GM18517 (cell line): ENCODE data around the gene ASTN1.
"Not testable (repeated sequence)": the region's sequence is repeated elsewhere in the genome, so short reads cannot be mapped to it uniquely, and the experiment has no call there.

ENCODE experiments used
- ATAC-seq: cut with Tn5 transposase; IDR thresholded peaks from one replicate; pipeline ENCODE4 v1.9.1; 2021; ENCODE audit warnings: mild to moderate bottlenecking, moderate library complexity; ENCODE audit not compliant: unreplicated experiment

ASTN1 gene

DNA sequence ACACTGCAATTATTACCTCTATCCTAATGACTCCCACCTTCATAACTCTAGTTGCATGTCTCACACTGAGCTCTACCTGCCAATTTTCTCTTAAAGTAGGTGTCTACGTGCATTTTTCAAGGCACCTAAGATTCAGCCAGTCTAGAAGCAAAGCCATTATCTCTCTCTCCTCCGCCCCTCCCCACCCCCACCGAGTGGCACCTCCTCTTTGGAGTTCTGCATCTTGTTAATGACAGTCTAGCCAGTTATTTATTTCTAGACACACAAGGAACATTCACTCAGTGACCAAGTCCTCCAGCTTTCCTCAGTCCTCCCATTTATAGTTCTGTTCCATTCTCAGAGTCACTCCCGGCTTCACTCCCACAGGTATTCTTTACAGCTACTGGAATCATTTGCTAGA is 47.6 kb downstream of the ASTN1 start:
- no peak for ATAC-seq

DNA sequence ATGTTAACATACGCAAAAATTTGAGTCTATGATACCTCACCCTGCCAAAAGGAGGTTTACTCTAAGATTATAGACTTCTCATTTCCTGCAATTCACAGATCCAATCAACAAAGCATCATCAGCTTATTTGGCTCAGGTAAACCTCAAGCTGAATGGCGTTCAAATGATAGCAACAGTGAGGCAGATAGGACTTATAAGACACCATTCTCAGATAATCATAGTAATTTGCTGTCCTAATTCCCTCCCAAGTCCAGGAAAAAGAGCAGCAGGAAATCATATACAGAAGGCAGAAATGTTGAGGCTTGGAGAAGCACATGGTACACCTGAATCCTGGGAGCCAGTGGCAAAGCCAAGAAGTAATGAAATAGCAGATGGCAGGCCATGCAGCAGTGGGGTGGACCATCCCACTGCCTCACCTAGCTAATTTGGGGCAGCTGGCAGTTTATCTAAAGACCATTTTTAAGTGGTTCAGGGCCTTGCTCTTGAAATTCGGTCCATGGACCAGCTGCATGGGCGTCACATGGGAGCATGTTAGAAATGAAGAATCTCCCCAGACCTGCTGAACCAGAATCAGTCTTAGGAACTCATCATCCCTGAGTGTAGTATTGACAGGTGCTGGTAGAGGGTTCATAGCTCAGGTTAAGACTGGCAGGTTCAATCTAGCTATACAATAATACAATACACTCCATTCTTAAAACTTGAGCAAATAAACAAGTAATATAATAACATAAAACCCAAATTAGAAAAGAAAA is 57.7 kb downstream of the ASTN1 start:
- no peak for ATAC-seq

DNA sequence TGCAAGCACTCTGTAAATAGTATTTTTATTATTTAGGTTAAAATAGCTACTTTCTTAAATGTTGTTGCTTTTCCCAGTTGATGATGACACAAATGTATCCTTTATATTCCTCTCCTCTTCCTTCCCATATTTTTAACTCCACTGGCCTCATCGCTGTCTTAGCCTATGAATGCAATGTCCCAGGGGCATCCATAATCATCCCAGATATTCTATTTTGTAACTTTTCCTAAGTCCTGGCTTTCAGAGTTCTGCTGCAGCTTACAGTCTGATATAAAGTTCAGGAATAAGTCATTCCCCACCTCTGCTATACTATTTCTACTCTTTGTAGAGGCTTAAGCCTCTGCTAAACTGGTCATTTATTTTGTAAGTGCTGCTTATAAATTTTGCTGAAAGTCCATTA is 58.3 kb downstream of the ASTN1 start:
- no peak for ATAC-seq

DNA sequence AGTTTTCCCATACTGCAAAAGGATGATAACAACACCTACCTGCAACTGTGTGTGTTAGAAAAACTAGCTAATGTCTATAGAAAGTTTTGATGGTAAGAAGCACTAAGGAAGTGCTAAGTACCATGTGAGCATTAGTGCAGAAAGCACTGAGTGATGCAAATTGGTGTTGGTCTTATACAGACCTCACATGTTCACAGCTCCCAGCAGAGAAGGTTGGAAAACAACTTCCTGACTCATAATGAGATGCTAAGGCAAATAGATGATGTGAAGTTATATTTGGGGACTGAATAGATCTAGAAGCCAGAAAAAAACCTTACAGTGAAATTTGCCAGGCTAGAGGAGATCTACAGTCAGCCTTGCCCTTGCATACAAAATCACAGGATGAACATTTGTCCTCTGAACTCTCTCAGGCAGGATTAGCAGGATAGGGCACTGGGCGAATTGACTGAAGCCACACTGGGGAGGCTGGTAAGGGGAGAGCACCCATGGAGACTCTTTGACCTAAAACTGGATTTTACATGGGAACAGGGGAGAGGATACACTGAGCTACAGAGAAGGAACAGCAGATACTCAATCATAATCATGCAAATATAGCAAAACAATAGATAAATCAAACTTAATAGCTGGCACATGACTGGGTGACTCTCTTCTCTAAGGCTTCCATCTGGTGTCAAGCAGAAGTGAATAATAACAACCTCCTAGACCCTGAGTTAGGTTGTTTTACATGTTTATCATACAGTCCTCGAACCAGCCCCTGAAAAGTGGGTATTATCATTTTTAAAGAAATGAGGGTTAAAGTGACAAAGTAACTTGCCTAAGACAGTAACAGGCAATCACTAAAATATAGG is 61.3 kb downstream of the ASTN1 start:
- no peak for ATAC-seq

DNA sequence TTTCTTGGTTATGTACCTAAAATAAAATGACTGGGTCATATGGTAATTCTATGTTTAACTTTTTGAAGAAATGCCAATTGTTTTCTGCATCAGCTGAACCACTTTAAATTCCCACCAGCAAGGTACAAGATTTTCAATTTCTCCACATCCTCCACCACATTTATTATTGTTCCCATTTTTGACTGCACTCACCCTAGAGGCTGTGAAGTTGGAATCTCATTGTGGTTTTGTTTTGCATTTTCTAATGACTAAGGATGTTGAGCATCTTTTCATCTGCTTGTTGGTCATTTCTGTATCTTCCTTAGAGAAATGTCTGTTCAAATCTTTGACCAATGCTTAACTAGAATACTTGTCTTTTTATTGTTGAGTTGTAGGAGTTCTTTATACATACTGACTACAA is 72.5 kb downstream of the ASTN1 start:
- no peak for ATAC-seq

DNA sequence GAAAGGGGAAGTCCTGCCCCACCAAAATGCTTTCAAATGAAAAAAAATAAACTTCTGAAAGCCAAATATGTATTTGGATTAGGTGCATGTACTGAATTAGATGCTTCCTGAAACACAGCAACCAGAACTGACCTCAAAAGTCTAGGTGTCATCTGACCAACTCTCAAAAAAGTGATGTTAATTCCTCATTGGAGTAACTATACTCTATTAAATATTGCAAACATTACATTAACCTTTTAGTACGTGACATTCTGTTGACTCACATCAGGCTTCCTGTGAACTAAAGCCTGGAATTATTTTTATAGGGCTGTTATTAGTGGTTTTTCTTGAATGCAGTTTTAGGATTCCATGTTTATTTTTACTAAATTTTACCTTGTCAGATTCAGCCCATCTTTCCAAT is 73.5 kb downstream of the ASTN1 start:
- ATAC-seq: no peak

DNA sequence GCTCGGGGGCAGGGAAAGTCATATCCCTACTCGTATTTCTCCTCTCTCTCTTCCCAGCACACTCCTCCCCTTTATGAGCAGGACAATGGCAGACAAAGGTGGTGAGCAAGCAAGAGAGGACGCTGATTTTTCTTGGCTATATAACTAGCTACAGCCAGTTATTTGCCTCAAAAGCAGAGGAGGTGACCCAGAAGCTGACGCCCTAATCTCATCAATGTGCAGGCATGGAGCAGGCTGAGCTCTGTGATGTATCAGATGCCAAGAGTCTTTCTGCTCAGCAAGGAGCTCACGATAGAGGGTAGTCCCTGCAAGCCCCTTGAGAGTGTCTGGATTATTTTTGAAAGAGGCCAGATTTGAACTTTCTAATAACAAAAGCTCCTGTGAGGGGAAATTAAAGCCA is 75.5 kb downstream of the ASTN1 start:
- no peak for ATAC-seq

DNA sequence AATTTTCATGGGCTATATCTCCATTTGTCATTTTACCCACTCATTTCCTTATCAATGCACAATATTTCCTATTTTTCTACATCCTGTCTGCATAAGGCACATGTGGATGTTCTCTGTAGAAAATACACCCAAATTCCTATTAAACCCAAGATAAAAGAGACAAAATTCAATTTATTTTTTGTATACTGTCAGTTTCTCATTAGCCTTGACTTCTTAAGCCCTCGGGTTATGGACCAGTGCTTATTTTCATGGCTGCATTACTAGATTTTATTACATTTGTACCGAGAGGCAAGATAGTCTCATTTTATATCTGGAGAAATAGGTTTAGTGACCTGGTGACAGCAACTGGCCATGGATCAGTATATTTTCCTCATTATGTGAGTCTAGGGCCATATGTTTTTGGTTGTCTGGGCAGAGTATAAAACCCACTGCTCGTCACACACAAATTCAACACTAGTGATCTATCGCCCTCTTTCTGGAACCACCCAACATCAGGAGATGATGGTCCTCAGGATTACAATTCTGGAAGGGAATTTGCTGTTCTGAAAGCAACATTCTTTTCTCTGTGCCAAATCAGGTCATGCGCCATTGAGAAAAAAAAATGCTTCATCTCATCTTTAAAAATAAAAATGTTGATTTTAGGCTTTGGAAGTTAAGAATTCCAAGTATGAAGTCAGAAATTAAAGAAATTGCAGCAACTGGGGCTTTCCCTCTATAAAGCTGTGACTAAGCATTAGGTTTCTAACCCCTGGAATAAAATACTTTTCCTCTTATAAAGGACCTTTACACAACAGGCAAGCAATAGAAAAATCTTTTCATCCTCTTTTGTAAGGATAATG is 81.4 kb downstream of the ASTN1 start:
- ATAC-seq: no peak

DNA sequence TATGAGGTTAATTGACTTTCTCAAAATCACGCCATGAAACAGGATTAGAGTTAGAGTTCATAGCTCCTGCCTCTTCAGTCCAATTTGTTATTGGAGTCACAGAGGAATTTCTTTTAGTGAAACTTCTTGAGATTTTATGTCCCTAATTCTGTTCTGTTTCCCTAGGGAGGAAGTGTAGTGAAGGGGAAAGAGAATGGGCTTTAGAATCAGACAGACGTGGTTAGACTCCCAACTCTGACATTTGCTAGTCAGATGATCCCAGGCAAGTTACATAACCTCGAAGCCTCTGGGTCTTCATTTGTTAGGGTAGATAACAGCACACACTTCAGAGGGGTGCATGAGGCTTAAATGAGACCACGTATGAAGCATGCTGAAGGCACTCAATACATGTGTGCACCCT is 83.9 kb downstream of the ASTN1 start:
- ATAC-seq: no peak

DNA sequence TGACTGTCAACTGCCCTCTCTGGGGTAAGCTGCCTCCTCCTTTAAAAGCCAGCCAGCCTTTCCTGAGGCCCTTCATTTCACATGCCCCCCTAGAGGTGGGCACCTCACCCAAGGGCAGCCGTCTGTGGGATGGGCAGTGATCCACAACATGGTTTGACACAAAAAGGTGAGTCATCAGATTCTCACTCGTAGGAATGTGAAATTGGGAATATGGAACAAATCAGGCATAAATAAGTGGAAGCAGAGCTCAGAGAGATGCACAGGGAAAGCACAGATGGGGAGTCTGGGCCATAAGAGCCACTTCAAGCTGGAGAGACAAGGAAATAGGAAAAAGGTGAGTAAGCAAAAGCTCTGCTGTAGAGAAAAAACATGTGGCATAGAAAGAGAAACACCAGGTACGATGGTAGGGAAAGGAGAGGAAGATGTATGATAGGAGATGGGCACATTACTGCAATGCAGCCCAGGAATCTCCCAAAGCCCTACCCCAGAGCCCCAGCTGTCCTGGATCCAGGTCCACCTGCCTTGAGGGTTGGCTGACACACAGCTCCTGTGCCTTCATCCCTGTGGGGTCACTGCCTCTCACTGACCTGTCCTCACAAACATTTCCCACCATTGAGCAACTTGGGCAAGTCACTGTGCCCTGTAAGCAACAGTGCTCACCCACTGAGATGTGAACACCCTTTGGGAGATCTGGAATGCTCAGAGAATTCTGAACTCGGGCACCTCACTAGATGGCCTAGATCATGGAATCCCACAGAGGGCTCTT is 86.6 kb downstream of the ASTN1 start:
- no peak for ATAC-seq

DNA sequence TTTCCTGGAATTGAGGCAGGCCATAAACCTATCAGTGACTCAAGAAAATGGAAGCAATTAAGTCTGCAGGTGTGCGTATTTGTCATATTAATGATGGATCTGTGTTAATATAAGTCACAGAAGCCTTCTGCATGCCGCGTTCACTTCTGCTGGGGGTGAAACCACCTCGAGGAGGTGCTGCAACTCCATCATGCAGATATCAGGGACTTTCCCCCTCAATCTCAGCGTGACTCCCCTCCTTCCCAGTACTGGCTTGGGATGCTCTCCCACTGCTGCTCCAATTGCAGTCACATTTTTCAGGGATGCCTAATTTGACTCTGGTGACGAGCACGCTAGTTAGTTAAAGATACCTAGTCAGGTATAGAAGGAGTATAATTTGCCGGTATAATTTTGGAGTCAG is 87.5 kb downstream of the ASTN1 start:
- ATAC-seq: no peak

DNA sequence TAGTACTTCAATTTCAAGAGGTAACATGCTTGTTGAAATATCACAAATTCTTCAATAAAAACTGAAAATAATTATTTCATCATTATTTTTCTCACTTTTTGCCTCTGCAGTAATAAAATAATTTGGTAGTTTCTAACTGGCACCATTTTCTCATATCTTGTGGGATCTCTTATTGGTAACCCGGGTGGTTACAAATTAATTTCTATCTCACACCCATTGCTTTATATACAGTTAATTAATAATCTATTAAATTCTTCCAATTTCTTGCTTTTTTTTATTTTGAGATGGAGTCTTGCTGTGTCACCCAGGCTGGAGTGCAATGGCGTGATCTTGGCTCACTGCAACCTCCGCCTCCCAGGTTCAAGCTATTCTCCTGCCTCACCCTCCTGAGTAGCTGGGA is 89.7 kb downstream of the ASTN1 start:
- ATAC-seq: not testable (repeated sequence)

DNA sequence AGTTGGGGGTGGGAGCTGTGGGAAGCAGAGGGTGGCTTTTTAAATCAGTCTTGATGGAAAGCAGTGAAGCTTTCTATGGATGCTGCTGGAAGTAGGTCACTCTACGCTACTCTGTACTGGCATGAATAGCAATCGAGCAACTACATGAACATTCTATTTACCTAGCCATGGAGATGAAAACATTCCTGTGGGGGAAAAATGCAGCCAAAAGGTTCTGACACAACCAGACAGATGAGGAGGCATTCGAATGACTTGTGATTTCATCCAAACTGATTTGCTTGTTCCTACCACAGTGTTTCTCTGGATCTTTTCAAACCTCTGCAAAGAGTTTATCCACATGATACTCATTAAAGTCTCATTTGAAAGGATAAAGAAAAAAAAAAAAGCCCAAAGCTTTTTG is 95.0 kb downstream of the ASTN1 start:
- no peak for ATAC-seq

DNA sequence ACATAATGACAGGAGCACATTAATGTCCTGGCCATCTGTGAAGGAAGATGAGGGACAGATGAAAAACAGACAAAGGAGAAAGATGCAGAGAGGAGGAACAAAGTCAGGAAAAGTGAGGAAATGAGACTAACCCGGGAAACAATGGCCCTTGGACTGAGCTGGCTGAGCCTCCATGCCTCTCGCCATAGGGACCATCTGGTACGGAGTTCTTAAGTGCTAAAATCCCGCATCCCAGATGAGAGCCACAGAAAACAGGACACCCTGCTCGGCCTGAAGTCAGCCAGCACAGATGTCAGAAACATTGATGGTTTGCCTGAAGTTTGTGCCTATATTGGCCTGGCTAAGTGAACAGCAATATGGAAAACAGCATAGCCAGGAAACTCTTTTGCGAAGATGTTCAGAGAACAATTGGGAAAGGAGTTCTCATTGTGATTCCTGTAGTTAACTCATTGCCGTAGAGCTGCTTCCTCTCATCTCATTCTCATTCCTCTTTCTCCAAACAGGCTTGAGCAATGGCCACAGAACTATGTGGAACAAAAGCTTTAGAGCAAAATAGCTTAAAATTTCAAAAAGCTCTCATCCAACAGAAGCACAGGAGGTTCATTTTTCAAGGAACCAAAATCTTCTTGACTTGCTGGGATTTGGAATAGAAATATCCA is 96.6 kb downstream of the ASTN1 start:
- ATAC-seq: no peak

DNA sequence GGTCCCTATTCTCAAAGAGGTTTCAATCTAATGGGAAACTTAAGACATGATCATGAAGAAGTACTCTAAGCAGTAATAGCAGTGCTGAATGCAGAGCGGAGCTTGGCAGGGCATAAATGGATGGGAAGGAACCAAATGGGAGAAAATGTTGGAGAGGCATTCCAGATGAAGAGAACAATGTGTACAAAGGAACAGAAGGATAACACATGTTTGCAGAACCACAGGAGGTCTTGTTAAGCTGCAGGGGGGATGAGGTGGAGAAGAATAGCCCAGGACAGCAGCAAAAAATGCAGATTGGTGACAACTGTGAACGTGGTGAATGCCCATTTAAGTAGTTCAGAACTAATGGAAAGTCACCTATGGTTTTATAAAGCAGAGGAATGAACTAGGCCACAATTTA is 99.1 kb downstream of the ASTN1 start:
- ATAC-seq: no peak

DNA sequence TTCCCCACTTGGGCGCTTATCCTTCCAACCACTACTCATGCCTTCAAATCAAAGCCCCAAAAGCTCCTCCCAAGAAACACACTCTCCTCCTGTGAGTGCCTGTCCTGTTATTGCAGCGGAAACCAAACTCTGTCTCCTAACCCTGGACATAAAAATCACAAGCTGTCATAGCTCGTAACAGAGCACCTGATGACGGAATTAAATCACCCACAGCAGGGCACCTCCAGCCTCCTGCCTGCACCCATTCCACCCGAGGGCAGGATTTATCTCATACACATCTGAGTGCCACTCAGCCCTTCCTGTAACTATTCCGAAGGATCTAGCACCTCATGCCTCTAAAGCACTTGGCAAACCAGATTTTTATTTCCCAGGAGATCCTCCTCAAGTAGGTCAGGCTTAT is 100.9 kb downstream of the ASTN1 start:
- no peak for ATAC-seq

DNA sequence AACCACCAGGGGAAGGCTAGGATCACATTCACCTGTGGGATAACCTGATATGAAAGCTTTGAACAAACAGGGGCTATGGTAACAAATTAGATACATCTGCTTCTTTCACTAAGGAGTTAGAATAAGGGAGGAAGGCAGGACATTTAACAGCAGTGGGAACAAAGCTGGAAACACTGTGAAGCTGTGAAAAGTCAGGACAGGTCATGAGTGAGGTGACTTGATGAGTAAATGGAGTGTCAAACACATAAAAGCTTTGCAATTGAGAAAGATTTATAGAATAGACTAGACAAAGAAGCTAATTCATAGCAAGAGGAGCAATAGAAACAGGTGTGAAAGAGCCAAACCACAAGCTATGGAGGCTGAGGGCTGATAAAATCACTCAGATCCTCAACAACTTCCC is 110.0 kb downstream of the ASTN1 start:
- no peak for ATAC-seq

DNA sequence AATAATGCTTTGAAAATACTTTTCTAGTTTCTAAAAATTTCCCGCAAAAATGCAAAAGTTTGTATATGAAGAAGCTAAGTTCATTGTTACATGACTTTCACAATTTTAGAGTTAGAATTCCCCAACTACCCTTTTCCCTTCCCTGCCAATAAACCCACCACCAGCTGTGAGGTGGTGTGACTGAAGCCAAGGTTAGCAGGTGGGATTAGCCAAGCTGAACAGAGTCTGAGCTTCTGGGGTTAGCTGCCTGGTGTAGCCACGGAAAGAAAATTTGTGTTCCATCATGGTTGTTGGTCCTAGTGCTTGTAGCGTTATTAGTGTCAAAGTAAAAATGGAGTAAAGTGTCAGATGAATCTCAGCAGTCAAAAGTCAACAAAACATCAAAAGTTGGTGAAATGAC is 110.9 kb downstream of the ASTN1 start:
- ATAC-seq: no peak

DNA sequence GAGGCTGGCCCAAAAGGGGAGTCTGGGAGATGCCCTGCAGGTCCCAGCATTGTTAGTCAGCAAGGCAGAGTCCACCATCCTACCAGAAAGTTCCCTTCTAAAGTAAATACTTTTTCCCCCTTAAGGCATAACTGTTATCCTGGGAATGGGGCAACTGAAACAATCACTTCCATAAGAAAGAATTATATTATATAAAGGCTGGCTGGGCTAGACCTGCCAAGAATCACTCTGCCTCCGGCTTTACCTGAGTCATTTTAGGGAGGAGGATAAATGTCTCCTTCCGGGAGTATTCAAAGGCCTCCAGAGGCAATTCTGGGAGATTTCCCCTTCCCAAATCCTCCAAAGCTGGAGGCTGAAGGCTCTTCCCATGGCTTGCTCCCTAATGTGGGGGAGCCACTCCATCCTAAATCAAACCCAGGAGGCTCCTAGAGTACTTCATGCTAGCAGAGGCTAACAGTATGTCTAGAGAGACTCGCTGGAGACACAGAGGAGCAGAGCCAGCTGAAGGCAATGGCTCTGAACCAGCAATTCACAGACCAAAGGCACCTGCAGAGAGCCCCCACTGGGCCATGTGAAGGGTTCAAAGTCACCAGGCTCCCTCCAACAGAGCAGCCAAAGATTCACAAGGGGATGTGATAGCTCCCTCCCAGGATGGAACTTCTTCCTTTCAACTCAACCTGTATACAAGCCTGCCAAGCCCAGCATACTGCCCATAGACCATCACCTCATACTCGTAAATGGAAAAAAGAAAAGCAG is 116.0 kb downstream of the ASTN1 start:
- ATAC-seq: no peak

DNA sequence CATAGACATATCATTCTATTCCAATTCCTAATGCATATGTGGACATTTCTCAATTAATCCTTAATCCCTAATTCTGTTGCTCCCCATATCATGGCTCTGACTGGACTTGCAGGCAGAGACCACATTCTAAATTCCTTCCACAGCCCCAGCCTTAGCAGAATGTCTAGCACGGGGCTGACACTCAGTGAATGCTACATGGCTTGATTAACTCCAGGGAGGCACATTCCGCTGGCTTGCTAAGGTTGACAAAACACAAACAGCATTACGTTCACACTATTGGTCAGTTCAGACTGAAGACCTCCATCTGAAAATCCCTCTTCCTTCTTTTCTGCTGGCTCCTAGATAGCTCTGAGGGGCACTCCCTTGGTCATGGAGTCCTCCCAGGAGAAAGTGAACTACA is 119.4 kb downstream of the ASTN1 start:
- ATAC-seq: no peak
